SK-N-SH treated with all-trans-retinoic acid at 6 μM for 48 hours (cell line): ENCODE measurements around the gene ZNF132.
"Not testable (repeated sequence)": the region's sequence is repeated elsewhere in the genome, so short reads cannot be mapped to it uniquely, and the experiment has no call there.

Source experiments
- ARNTL ChIP-seq: fragments of 450-650 bp; formaldehyde crosslinking; IDR thresholded peaks from 2 replicates; pipeline ENCODE4 v1.5.0; 2020; ENCODE audit warnings: low read depth, mild to moderate bottlenecking, moderate library complexity, borderline replicate concordance
- CSDC2 ChIP-seq: fragments of 250-450 bp; sonication (Bioruptor Pico); IDR thresholded peaks from 2 replicates; pipeline ENCODE4 v1.5.0; 2020; ENCODE audit warnings: mild to moderate bottlenecking, moderate library complexity
- CSRNP3 ChIP-seq: fragments of 250-450 bp; sonication (Bioruptor Pico); IDR thresholded peaks from 2 replicates; pipeline ENCODE4 v1.5.1; 2021; ENCODE audit warnings: mild to moderate bottlenecking, moderate library complexity
- ESRRG ChIP-seq: fragments of 250-450 bp; sonication (Bioruptor Pico); IDR thresholded peaks from 2 replicates; pipeline ENCODE4 v1.6.1; 2021; ENCODE audit warnings: mild to moderate bottlenecking
- OSR1 ChIP-seq: fragments of 250-450 bp; sonication (Bioruptor Pico); IDR thresholded peaks from 2 replicates; pipeline ENCODE4 v1.8.0; 2022; ENCODE audit warnings: moderate library complexity, mild to moderate bottlenecking, inconsistent platforms
- RARB ChIP-seq: fragments of 250-450 bp; sonication (Bioruptor Pico); IDR thresholded peaks from 2 replicates; pipeline ENCODE4 v1.8.0; 2021; ENCODE audit warnings: mild to moderate bottlenecking, moderate library complexity
- SNAI2 ChIP-seq: fragments of 250-450 bp; sonication (Bioruptor Pico); IDR thresholded peaks from 2 replicates; pipeline ENCODE4 v1.5.0; 2020; ENCODE audit warnings: mild to moderate bottlenecking, moderate library complexity
- TOX ChIP-seq: fragments of 250-450 bp; sonication (Bioruptor Pico); IDR thresholded peaks from 2 replicates; pipeline ENCODE4 v1.8.0; 2021; ENCODE audit warnings: mild to moderate bottlenecking, moderate library complexity, borderline replicate concordance
- TSHZ2 ChIP-seq: fragments of 250-450 bp; sonication (Bioruptor Pico); IDR thresholded peaks from 2 replicates; pipeline ENCODE4 v1.5.0; 2020; ENCODE audit warnings: mild to moderate bottlenecking, moderate library complexity
- ZFP30 ChIP-seq: fragments of 450-650 bp; formaldehyde crosslinking; IDR thresholded peaks from 2 replicates; pipeline ENCODE4 v1.5.0; 2022; ENCODE audit warnings: mild to moderate bottlenecking, moderate library complexity
- ZNF565 ChIP-seq: fragments of 450-650 bp; formaldehyde crosslinking; conservative IDR thresholded peaks from 2 replicates; pipeline ENCODE4 v1.5.0; 2020; ENCODE audit warnings: low read depth, mild to moderate bottlenecking, moderate library complexity
- ZNF70 ChIP-seq: fragments of 450-650 bp; formaldehyde crosslinking; IDR thresholded peaks from 2 replicates; pipeline ENCODE4 v1.5.0; 2020; ENCODE audit warnings: mild to moderate bottlenecking, moderate library complexity
- TF ChIP-seq, protein P1 (sequence below): fragments of 250-450 bp; sonication (Bioruptor Pico); IDR thresholded peaks from 2 replicates; pipeline ENCODE4 v1.8.0; 2020; ENCODE audit warnings: mild to moderate bottlenecking, moderate library complexity, borderline replicate concordance
- TF ChIP-seq, protein P2 (sequence below): fragments of 250-450 bp; sonication (Bioruptor Pico); IDR thresholded peaks from 2 replicates; pipeline ENCODE4 v1.8.0; 2021; ENCODE audit warnings: low read depth, mild to moderate bottlenecking, moderate library complexity, borderline replicate concordance

- TF ChIP-seq ESRRG (CRISPR knock-in tag); OSR1 (CRISPR knock-in tag); TOX (CRISPR knock-in tag); ARNTL; RARB; SNAI2 (CRISPR knock-in tag); CSRNP3 (CRISPR knock-in tag); CSDC2 (CRISPR knock-in tag); ZNF70 (CRISPR knock-in tag); ZNF565; TSHZ2 (CRISPR knock-in tag); ZFP30 (CRISPR knock-in tag): not testable (repeated sequence)
- TF ChIP-seq, protein P1, sequence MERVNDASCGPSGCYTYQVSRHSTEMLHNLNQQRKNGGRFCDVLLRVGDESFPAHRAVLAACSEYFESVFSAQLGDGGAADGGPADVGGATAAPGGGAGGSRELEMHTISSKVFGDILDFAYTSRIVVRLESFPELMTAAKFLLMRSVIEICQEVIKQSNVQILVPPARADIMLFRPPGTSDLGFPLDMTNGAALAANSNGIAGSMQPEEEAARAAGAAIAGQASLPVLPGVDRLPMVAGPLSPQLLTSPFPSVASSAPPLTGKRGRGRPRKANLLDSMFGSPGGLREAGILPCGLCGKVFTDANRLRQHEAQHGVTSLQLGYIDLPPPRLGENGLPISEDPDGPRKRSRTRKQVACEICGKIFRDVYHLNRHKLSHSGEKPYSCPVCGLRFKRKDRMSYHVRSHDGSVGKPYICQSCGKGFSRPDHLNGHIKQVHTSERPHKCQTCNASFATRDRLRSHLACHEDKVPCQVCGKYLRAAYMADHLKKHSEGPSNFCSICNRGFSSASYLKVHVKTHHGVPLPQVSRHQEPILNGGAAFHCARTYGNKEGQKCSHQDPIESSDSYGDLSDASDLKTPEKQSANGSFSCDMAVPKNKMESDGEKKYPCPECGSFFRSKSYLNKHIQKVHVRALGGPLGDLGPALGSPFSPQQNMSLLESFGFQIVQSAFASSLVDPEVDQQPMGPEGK (CRISPR knock-in tag) = not testable (repeated sequence)
- TF ChIP-seq, protein P2, sequence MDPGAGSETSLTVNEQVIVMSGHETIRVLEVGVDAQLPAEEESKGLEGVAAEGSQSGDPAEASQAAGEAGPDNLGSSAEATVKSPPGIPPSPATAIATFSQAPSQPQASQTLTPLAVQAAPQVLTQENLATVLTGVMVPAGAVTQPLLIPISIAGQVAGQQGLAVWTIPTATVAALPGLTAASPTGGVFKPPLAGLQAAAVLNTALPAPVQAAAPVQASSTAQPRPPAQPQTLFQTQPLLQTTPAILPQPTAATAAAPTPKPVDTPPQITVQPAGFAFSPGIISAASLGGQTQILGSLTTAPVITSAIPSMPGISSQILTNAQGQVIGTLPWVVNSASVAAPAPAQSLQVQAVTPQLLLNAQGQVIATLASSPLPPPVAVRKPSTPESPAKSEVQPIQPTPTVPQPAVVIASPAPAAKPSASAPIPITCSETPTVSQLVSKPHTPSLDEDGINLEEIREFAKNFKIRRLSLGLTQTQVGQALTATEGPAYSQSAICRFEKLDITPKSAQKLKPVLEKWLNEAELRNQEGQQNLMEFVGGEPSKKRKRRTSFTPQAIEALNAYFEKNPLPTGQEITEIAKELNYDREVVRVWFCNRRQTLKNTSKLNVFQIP (CRISPR knock-in tag) = not testable (repeated sequence)
Measured at GRCh38 chr19:58484349-58484748, 44.4 kb upstream of the ZNF132 start.
